Common myeloid progenitor, CD34-positive (primary cell): Measurements from ENCODE around the gene NUP85.
"Not testable (repeated sequence)": the region's sequence is repeated elsewhere in the genome, so short reads cannot be mapped to it uniquely, and the experiment has no call there.

Experiments
- CTCF ChIA-PET: fragments of 350-600 bp; sonication (Branson Sonifier 250); formaldehyde crosslinking; loops from one replicate; lab custom pipeline; 2021; ENCODE audit warnings: antibody characterized with exemption; lab: Charles Lee
- POLR2A ChIA-PET: fragments of 350-600 bp; sonication (Branson Sonifier 250); formaldehyde crosslinking; loops from one replicate; lab custom pipeline; 2021; ENCODE audit warnings: antibody characterized with exemption; lab: Charles Lee
- DNase-seq, 3 donors: peaks; one replicate each; pipeline versions ENCODE4 v3.0.0 to v3.0.0-alpha.2; 2013
- H3K27ac ChIP-seq, 2 experiments: 1 replicate in 1 of 2; 2 replicates in 1 of 2; pipeline ENCODE4 v1.7.0; 2013; ENCODE audit warnings: inconsistent platforms in 2 of 2, low read length in 2 of 2, mild to moderate bottlenecking in 2 of 2, low read depth in 1 of 2, moderate library complexity in 1 of 2; ENCODE audit not compliant: severe bottlenecking in 2 of 2, insufficient read depth in 1 of 2, poor library complexity in 1 of 2
- H3K27me3 ChIP-seq, 5 experiments: replicated peaks in 2 of 5; 1 replicate in 3 of 5; 2 replicates in 2 of 5; pipeline versions ENCODE4 v1.6.1 to v1.7.0; 2013; ENCODE audit warnings: low read length in 4 of 5, mild to moderate bottlenecking in 2 of 5, moderate library complexity in 2 of 5, inconsistent platforms in 1 of 5; ENCODE audit not compliant: insufficient read depth in 5 of 5, control insufficient read depth in 4 of 5
- H3K36me3 ChIP-seq, 4 experiments: 1 replicate in 2 of 4; 2 replicates in 2 of 4; pipeline versions ENCODE4 v1.6.1 to v1.7.0; 2013; ENCODE audit warnings: low read length in 3 of 4, control low read depth in 1 of 4, mild to moderate bottlenecking in 1 of 4; ENCODE audit not compliant: control insufficient read depth in 4 of 4, insufficient read depth in 4 of 4
- H3K4me1 ChIP-seq, 4 experiments: 1 replicate in 3 of 4; 2 replicates in 1 of 4; pipeline versions ENCODE4 v1.6.1 to v1.7.1; 2013; ENCODE audit warnings: low read length in 3 of 4, mild to moderate bottlenecking in 3 of 4, control low read depth in 1 of 4, inconsistent platforms in 1 of 4, moderate library complexity in 1 of 4; ENCODE audit not compliant: control insufficient read depth in 4 of 4, insufficient read depth in 4 of 4; ENCODE audit errors: control extremely low read depth in 1 of 4
- H3K4me3 ChIP-seq, 7 experiments: 1 replicate in 4 of 7; 2 replicates in 3 of 7; pipeline versions ENCODE4 v1.5.1 to v1.7.0; 2013; ENCODE audit warnings: mild to moderate bottlenecking in 7 of 7, low read length in 6 of 7, moderate library complexity in 6 of 7, inconsistent platforms in 2 of 7, low read depth in 2 of 7, control low read depth in 1 of 7; ENCODE audit not compliant: insufficient read depth in 4 of 7, control insufficient read depth in 1 of 7; ENCODE audit errors: extremely low read depth in 1 of 7
- H3K9me3 ChIP-seq, 5 experiments: 1 replicate in 4 of 5; 2 replicates in 1 of 5; pipeline versions ENCODE4 v1.6.1 to v1.7.1; 2013; ENCODE audit warnings: low read length in 4 of 5, mild to moderate bottlenecking in 2 of 5, inconsistent platforms in 1 of 5, low read depth in 1 of 5, moderate library complexity in 1 of 5; ENCODE audit not compliant: control insufficient read depth in 4 of 5, insufficient read depth in 2 of 5; ENCODE audit errors: control extremely low read depth in 1 of 5
- WGBS: methylation state at CpG from one replicate; pipeline ENCODE4 v1.1.5; 2013; ENCODE audit not compliant: insufficient coverage; 5-methylcytosine and 5-hydroxymethylcytosine counted together

Gene NUP85

GRCh38 chr17:75194879-75195278 lies 10.6 kb upstream of the NUP85 start:
- DNase-seq, result no peak
- Histone ChIP-seq H3K4me1 (no peaks in the 10 kb centered on the region), H3K36me3 (no peaks in the 10 kb centered on the region), H3K9me3 (no peaks in the 10 kb centered on the region), H3K4me3 (no peak overlapping the region), H3K27ac (no peak overlapping the region), H3K27me3 (no peaks in the 10 kb centered on the region)
- ChIA-PET CTCF (no interaction called here), POLR2A (no interaction called here)
- 80% methylated on average over 1 of the region's 5 CpGs for WGBS

GRCh38 chr17:75199886-75200618 lies 5.4 kb upstream of the NUP85 start:
- WGBS, result 100% methylated on average over 5 of the region's 6 CpGs
- no peak overlapping the region for H3K27ac ChIP-seq
- CTCF ChIA-PET, result interaction anchor here (0.9 to 9.6 kb wide), 14 partner anchors 9 to 241 kb away, joined by 3 to 89 read pairs (median 5); partner anchors contain the start of gene ARMC7
- no peaks in the 10 kb centered on the region for H3K36me3 ChIP-seq
- no peak for DNase-seq
- H3K27me3 ChIP-seq, result no peaks in the 10 kb centered on the region
- no peaks in the 10 kb centered on the region for H3K9me3 ChIP-seq
- peaks cover 0 to 9% (median 5%) of the 10 kb centered on the region in 4 experiments for H3K4me1 ChIP-seq
- no peak overlapping the region for H3K4me3 ChIP-seq
- POLR2A ChIA-PET, result interaction anchor here (0.5 kb wide), 1 partner anchor 26 kb away, joined by 4 read pairs; no protein-coding TSS in a partner anchor

DNA sequence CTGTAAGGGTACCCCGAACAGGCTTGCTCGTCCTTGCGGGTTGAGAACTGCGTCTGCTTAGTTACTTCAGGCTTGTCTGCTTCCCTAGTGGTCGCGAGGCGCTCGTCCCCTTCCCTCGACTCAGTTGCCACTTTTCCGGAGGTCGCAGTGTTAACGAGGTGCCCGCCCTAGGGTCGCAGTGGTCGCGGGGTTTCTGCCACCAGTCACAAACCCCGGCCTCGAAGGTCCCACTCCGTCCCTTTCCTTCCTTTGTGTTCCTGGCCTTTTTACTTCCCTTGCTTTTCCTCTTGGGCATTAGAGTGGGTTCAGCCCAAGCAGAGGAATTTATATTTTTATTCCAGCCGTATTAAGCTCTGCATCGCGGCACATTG lies 299 bp downstream of the NUP85 start:
- no peaks in the 10 kb centered on the region for H3K9me3 ChIP-seq
- H3K27ac ChIP-seq, result peak overlapping the region; percentile 97 to 99
- POLR2A ChIA-PET, result interaction anchor here (0.5 to 1.2 kb wide), 3 partner anchors 9 to 193 kb away, joined by 3 to 4 read pairs (median 3); no protein-coding TSS in a partner anchor
- WGBS, result 0% methylated on average over 20 of the region's 22 CpGs
- peak overlapping the region; percentile 85 to 99 (median 96) for H3K4me3 ChIP-seq
- DNase-seq, result no peak
- CTCF ChIA-PET, result interaction anchor here (0.7 to 9.6 kb wide), 7 partner anchors 11 to 245 kb away, joined by 3 to 89 read pairs (median 5); partner anchors contain the start of genes ARMC7 and MIF4GD
- H3K4me1 ChIP-seq, result peaks cover 6 to 17% (median 17%) of the 10 kb centered on the region in 4 experiments
- peaks cover 9 to 21% (median 14%) of the 10 kb centered on the region in 4 experiments for H3K36me3 ChIP-seq
- no peaks in the 10 kb centered on the region for H3K27me3 ChIP-seq

DNA sequence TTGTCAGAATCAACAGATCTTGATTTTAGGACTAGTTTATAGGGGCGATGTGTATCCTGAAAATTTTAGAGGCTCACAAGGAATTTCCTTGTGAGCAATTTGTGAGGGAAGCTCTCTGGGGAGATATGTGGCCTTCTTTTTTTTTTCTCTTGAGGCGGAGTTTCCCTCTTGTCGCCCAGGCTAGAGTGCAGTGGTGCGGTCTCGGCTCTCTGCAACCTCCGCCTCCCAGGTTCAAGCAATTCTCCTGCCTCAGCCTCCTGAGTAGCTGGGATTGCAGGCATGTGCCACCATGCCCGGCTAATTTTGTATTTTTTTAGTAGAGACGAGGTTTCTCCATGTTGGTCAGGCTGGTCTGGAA lies 1.6 kb downstream of the NUP85 start:
- H3K27me3 ChIP-seq, H3K9me3 ChIP-seq, POLR2A ChIA-PET, DNase-seq: not testable (repeated sequence)
- CTCF ChIA-PET, result interaction anchor here (1.6 to 9.6 kb wide), 4 partner anchors 9 to 94 kb away, joined by 3 to 89 read pairs (median 9); partner anchors contain the start of gene ARMC7
- H3K4me3 ChIP-seq, result peak overlapping the region in 1 of 7 experiments; percentile 96
- WGBS, result 97% methylated on average over 8 of the region's 8 CpGs
- peak overlapping the region in 1 of 2 experiments; percentile 32 for H3K27ac ChIP-seq
- peaks cover 6 to 17% (median 17%) of the 10 kb centered on the region in 4 experiments for H3K4me1 ChIP-seq
- peaks cover 9 to 29% (median 20%) of the 10 kb centered on the region in 4 experiments for H3K36me3 ChIP-seq

DNA sequence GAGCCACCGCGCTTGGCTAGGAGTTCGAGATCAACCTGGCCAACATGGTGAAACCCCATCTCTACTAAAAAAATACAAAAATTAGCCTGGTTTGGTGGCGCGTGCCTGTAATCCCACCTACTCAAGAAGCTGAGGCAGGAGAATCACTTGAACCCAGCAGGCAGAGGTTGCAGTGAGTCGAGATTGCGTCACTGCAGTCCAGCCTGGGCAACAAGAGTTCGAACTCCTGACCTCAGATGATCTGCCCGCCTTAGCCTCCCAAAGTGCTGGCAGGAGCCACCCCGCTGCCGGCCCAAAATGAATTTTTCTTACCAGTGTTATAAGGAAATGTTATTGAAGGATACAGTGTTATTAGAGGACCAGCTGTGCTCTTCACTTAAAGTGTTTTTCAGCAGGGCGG lies 2.3 kb downstream of the NUP85 start:
- H3K4me1 ChIP-seq, result peaks cover 6 to 17% (median 17%) of the 10 kb centered on the region in 4 experiments
- peaks cover 9 to 36% (median 24%) of the 10 kb centered on the region in 4 experiments for H3K36me3 ChIP-seq
- H3K27me3 ChIP-seq, result no peaks in the 10 kb centered on the region
- H3K4me3 ChIP-seq, result no peak overlapping the region
- DNase-seq, result no peak
- ChIA-PET POLR2A (no interaction called here), CTCF (interaction anchor here (1.6 to 9.6 kb wide), 4 partner anchors 12 to 94 kb away, joined by 3 to 89 read pairs (median 4); partner anchors contain the start of gene ARMC7)
- WGBS, result 96% methylated on average over 10 of the region's 12 CpGs
- no peak overlapping the region for H3K27ac ChIP-seq
- H3K9me3 ChIP-seq, result no peaks in the 10 kb centered on the region

DNA sequence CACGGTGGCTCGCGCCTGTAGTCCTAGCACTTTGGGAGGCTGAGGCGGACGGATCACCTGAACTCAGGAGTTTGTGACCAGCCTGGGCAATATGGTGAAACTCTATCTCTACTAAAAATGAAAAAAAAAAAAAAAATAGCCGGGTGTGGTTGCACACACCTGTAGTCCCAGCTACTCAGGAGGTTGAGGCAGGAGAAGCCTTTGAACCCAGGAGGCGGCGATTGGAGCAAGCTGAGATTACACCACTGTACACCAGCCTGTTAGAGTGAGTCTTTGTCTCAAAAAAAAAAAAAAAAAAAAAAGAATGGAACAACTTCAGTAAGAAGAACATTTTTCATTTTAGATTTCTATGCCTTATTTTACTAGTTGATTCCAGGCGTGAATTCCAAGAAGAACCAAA lies 2.7 kb downstream of the NUP85 start:
- Histone ChIP-seq H3K4me3 (no peak overlapping the region), H3K4me1 (peaks cover 6 to 17% (median 17%) of the 10 kb centered on the region in 4 experiments), H3K36me3 (peaks cover 9 to 40% (median 26%) of the 10 kb centered on the region in 4 experiments), H3K9me3 (no peaks in the 10 kb centered on the region), H3K27me3 (no peaks in the 10 kb centered on the region), H3K27ac (no peak overlapping the region)
- ChIA-PET POLR2A (no interaction called here), CTCF (interaction anchor here (1.6 to 9.6 kb wide), 4 partner anchors 12 to 95 kb away, joined by 3 to 89 read pairs (median 4); partner anchors contain the start of gene ARMC7)
- WGBS, result 100% methylated on average over 3 of the region's 9 CpGs
- DNase-seq, result no peak

GRCh38 chr17:75209061-75209460 lies 3.6 kb downstream of the NUP85 start:
- 93% methylated on average over 2 of the region's 3 CpGs for WGBS
- H3K36me3 ChIP-seq, result peaks cover 9 to 46% (median 29%) of the 10 kb centered on the region in 4 experiments
- peaks cover 6 to 17% (median 16%) of the 10 kb centered on the region in 4 experiments for H3K4me1 ChIP-seq
- no peak for DNase-seq
- no peak overlapping the region for H3K4me3 ChIP-seq
- POLR2A ChIA-PET, result interaction anchor here (0.6 kb wide), 1 partner anchor 55 kb away, joined by 4 read pairs; no protein-coding TSS in a partner anchor
- CTCF ChIA-PET, result interaction anchor here (1.9 to 2.5 kb wide), 2 partner anchors 11 to 29 kb away, joined by 4 to 8 read pairs; no protein-coding TSS in a partner anchor
- H3K9me3 ChIP-seq, result no peaks in the 10 kb centered on the region
- H3K27ac ChIP-seq, result no peak overlapping the region
- no peaks in the 10 kb centered on the region for H3K27me3 ChIP-seq
